Thyroid gland (tissue), 4 donors: ENCODE data around the gene ANG.

Experiments
- POLR2A ChIP-seq, 2 donors: fragments of 450-650 bp; IDR thresholded peaks; one replicate each; pipeline ENCODE4 v1.6.1; 2017; ENCODE audit warnings: antibody characterized with exemption in 2 of 2, mild to moderate bottlenecking in 2 of 2, moderate library complexity in 1 of 2
- TF ChIP-seq, protein P1 (sequence below), 6 experiments: fragments of 200-600 bp in 3 of 6; fragments of 450-650 bp in 3 of 6; sonication (generic) in 3 of 6; IDR thresholded peaks; one replicate each; pipeline ENCODE4 v1.5.1; 2016 to 2019; ENCODE audit warnings: antibody characterized with exemption in 6 of 6, mild to moderate bottlenecking in 2 of 6, inconsistent platforms in 1 of 6, moderate library complexity in 1 of 6

GRCh38 chr14:20645481-20645880, 43.1 kb upstream of the ANG start:
- TF ChIP-seq, protein P1, sequence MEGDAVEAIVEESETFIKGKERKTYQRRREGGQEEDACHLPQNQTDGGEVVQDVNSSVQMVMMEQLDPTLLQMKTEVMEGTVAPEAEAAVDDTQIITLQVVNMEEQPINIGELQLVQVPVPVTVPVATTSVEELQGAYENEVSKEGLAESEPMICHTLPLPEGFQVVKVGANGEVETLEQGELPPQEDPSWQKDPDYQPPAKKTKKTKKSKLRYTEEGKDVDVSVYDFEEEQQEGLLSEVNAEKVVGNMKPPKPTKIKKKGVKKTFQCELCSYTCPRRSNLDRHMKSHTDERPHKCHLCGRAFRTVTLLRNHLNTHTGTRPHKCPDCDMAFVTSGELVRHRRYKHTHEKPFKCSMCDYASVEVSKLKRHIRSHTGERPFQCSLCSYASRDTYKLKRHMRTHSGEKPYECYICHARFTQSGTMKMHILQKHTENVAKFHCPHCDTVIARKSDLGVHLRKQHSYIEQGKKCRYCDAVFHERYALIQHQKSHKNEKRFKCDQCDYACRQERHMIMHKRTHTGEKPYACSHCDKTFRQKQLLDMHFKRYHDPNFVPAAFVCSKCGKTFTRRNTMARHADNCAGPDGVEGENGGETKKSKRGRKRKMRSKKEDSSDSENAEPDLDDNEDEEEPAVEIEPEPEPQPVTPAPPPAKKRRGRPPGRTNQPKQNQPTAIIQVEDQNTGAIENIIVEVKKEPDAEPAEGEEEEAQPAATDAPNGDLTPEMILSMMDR (IDR thresholded peaks at IDR 0.05), result no peak
- no peak for TF ChIP-seq POLR2A (IDR thresholded peaks at IDR 0.05)
